Fibroblast of upper back skin (primary cell): ENCODE measurements around the gene S1PR1.
A peak's percentile ranks its signal among the peaks of the same experiment; 100 is the strongest.
"Not testable (repeated sequence)": the region's sequence is repeated elsewhere in the genome, so short reads cannot be mapped to it uniquely, and the experiment has no call there.

Source experiments
- DNase-seq: peaks from one replicate; pipeline ENCODE4 v3.0.0-alpha.2; 2013

The S1PR1 gene

DNA sequence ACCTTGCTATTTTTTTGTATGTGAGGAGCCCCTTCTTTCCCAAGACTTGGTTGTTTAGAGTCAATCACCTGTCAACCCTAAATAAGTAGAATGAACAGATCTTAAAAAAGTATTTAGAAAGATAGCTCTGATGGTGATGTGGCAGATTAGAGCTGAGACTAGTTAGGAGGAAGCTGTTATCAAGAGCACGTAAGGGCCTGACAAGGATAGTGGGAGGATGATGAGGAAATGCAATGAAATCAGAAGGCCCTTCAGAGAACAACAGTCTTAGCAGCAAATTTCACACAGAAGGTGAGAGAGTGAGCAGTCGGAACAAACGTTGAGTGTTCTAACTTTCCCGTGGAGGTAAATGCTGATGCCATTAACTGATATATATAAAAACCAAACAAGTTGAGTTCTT is 15.9 kb upstream of the S1PR1 start:
- no peak for DNase-seq

DNA sequence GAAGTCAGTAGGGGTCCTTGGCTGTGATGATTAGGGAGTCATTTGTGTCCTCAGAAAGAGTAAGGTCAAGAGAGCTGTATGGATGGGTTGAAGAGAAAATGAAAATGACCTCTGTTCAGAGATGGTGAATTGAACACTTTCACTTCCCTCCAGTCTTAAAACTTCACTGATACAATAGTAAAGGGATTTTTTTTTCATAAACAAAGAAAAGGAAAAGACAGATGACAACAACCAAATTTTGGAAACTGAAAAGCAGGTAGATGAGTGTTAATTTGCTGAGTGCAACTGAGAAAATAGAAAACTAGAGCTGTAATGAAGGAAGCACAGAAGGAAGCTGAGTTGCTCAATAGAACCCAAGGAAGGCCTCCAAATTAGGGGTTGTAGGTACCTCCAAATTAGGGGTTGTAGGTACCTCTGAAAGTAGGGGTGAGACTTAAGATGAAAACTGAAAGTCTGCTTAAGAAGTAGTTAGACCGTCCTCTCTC is 14.8 kb upstream of the S1PR1 start:
- no peak for DNase-seq

DNA sequence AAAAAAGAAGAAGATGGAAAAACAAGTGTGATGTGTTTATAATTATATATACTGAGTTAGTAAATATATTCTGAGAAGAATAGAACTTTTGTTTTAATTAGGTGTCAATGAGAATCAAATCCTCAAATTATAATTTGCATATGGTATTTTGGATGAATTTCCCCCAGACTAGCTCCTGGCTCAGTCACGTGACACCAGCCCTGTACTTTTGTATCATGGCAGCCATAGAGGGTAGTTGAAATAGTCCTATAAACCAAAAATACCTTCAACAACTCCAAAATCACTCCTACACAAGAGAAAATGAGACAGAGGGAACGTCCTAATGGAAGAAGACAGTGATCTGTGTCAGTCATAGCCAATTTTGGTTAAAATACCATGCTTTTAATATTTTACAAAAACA is 9.0 kb upstream of the S1PR1 start:
- DNase-seq = no peak

DNA sequence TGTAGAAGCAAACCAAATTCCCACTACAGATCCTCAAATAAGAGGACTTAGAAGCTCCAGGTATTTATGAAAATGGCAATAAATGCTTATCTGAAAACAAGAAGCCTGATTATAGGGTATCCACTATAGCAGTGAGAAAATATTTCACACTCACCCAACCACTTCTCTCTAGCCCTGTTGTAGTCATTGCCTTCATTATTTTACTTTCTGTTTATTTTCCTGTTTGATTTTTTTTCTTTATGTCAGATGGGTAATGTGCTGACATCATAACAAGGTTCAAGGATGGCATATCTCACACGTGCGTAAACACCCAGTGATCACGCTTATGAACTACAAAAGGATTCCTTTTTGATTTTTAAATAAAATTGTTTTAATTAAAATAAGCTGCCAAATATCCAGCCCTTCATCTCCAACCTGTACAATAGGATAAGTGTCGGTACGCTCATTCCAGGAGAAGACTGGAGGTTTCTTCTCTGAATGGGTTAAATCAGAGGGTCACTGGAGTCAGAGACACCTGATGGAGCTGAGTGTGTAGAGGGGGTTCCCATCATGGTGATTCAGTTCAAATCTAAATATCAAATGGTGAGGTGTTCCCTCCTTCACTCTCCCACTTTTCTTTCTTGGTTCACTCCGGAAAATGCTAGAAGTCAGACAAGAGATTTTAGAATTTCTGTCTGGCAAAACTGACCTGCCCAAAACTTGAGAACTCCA is 8.2 kb upstream of the S1PR1 start:
- no peak for DNase-seq

DNA sequence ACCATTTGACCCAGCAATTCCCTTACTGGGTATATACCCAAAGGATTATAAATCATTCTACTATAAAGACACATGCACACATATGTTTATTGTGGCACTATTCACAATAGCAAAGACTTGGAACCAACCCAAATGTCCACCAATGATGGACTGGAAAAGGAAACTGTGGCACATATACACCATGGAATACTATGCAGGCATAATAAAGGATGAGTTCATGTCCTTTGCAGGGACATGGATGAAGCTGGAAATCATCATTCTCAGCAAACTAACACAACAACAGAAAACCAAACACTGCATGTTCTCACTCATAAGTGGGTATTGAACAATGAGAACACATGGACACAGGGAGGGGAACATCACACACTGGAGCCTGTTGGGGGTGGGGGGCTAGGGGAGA is 4.6 kb upstream of the S1PR1 start:
- not testable (repeated sequence) for DNase-seq

DNA sequence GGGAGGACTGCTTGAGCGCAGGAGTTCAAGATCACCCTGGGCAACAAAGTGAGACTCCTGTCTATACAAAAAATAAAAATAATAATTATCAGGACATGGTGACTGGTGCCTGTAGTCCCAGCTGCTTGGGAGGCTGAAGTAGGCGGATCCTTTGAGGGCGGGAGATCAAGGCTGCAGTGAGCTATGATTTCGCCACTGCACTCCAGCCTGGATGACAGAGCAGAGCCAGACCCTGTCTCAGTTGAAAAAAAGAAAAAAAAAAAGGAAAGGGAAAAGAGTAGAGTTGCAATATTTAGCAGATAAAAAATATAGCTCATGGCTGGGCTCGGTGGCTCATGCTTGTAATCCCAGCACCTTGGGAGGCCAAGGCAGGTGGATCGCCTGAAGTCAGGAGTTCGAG is 3.3 kb upstream of the S1PR1 start:
- no peak for DNase-seq

DNA sequence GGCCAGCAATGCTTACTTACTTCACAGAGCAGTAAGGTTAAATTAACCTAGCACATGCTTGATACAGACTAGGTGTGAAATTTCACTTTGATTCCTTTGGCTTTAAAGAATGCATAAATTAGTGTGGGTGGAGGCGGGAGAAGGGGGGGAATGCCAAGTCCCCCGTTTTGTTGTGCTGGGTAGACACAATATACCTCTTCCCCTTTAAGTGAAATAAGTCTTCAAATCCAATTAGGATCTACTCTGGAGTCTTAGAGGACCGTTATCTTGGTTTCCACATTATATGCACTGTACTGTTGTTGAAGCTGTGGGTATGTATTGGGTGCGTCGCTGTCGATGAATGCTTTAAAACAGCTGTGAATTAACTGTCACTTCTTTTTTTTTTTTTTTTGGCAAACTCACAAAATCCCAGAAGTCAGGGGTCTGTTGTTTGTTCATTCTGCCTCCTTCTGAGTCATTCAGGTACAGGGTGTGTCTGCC is 1.6 kb upstream of the S1PR1 start:
- peak; percentile 7 for DNase-seq

DNA sequence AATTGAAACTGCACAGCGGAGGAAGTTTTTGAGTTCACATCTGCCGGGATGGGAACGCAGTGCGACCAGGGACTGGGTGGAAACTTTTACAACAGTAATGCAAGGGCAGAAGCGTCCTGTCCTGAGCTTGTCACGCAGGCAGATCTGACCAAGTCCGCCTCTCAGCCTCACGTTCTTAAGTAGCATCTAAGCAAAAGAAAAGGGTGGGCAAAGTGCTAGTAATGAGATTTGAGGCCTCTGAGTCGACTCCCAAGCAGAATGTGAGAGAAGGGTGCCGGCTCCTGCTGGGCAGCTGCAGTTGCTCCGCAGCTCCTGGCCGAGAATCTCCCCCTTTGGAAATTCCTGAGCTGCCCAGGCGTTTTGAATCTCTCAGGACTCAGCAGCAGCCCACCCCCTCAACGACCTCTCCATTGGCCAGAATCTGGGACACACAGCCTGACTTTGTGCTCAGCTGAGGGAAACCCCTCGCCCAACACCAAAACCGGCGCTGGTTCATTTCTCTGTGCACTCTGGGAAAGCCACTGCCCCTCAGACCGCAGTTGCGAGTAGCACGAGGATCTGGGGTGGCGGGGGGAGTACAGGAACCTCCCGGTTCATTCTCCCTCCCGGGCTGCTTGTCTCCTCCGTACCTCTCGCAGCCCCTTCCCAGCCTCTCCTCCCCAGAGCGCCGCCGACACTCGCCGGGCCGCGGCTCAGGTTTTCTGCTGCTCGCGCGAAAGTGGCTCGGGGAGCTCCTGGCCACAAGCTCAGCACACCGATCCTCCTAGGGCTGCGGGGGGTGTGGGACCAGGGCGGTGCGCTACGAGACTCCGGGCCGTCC is 913 bp upstream of the S1PR1 start:
- peak; percentile 38 for DNase-seq

DNA sequence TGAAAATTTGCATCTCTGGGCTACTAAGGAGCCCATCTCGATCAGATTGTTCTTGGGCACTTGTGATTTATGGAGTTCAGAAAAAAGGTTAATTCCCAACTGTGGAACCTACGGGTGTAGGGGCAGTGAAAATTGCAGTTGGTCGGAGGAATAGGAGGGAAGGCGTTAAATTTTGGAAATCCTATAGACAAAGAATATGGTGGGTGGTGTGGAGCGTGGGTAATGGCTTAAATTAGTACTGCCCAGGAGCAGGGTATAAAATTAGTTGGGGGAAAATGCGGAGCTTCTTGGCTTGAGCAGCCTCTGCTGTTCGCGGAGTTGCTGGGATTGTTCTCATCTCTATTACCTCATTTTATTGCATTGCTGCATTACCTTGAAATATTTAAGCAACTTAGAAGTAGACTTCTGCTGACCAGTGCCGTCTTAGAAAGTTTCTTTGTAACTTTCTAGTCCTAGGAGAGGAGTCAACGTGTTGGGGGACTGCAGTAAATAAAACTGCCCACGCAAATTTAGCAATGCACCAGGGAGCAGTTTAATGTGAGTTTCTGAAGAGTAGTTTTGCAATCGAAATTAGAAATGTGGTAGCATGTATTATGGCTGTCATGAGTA is 514 bp downstream of the S1PR1 start:
- peak; percentile 64 for DNase-seq

DNA sequence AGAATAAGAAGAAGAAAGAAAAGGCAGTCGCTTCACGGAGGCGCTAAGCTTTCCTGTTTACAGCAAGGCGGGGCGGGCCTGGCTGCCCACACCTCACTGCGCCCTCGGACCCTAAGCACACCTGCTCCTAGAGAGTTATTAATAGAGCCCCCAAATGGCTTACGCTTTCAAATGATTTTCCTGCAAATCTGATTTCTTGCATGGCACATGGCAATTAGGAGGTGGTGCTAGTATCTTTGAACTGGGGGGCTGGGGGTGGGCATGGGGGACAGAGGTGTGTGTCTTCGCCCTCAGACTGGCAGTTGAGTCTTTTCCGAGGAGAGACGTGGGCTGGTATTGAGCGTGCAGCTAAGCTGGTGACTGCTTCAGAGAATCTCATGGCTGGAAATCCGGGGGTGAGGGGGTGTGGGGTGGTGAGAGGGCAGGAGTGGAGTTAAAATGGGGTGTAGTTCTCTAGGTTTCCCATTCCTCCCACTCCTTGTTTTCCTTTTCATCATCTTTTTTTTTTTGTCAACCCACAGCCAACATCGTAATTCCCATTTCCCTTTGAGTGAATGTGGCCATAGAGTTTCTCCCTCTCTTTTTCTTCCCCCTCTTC is 1.3 kb downstream of the S1PR1 start:
- DNase-seq = no peak

DNA sequence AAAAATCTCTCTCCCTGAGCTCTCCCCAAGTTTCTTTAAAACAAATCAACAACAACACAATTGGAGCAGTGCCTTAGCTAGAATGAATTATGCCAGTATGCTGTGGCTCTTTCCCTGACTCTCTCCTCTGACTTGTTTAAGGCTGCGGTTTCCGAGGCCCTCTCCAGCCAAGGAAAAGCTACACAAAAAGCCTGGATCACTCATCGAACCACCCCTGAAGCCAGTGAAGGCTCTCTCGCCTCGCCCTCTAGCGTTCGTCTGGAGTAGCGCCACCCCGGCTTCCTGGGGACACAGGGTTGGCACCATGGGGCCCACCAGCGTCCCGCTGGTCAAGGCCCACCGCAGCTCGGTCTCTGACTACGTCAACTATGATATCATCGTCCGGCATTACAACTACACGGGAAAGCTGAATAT is 1.9 kb downstream of the S1PR1 start:
- DNase-seq = peak; percentile 92

DNA sequence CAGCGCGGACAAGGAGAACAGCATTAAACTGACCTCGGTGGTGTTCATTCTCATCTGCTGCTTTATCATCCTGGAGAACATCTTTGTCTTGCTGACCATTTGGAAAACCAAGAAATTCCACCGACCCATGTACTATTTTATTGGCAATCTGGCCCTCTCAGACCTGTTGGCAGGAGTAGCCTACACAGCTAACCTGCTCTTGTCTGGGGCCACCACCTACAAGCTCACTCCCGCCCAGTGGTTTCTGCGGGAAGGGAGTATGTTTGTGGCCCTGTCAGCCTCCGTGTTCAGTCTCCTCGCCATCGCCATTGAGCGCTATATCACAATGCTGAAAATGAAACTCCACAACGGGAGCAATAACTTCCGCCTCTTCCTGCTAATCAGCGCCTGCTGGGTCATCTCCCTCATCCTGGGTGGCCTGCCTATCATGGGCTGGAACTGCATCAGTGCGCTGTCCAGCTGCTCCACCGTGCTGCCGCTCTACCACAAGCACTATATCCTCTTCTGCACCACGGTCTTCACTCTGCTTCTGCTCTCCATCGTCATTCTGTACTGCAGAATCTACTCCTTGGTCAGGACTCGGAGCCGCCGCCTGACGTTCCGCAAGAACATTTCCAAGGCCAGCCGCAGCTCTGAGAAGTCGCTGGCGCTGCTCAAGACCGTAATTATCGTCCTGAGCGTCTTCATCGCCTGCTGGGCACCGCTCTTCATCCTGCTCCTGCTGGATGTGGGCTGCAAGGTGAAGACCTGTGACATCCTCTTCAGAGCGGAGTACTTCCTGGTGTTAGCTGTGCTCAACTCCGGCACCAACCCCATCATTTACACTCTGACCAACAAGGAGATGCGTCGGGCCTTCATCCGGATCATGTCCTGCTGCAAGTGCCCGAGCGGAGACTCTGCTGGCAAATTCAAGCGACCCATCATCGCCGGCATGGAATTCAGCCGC is 2.5 kb downstream of the S1PR1 start:
- DNase-seq = no peak

DNA sequence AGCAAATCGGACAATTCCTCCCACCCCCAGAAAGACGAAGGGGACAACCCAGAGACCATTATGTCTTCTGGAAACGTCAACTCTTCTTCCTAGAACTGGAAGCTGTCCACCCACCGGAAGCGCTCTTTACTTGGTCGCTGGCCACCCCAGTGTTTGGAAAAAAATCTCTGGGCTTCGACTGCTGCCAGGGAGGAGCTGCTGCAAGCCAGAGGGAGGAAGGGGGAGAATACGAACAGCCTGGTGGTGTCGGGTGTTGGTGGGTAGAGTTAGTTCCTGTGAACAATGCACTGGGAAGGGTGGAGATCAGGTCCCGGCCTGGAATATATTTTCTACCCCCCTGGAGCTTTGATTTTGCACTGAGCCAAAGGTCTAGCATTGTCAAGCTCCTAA is 3.2 kb downstream of the S1PR1 start:
- DNase-seq = no peak

DNA sequence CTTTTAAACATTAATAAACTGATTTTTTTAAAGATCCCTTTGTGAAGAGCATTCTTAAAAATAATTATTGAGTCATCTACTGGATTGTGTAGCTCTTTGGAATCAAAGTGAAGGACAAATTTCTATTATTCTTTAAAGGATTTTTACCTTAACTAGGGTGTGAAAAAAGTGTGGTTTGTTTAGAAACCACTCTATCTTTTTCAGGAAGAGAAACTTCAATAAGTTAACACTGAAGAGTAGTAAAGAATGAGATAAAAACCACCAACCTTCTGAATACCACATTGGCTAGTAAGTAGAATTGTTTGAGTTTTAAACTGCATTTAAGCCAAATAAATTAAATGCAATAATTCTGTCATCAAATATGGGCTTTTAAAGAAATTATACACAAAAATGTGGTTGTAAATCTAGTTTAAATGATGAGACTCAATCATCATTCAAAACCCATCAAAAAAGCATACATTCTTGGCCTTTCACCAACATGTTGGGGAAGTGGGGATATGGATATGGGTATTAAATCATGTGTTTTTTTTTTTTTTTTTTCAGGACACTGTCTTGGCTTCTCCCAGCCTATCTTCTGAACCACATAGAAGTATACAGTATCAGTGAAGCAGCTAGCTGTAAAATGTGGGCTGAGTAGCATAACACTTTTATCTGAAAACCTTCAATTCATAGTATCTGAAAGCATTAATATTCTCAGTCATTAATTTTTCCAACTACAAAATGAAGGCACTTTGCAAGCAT is 4.8 kb downstream of the S1PR1 start:
- DNase-seq = peak; percentile 90

DNA sequence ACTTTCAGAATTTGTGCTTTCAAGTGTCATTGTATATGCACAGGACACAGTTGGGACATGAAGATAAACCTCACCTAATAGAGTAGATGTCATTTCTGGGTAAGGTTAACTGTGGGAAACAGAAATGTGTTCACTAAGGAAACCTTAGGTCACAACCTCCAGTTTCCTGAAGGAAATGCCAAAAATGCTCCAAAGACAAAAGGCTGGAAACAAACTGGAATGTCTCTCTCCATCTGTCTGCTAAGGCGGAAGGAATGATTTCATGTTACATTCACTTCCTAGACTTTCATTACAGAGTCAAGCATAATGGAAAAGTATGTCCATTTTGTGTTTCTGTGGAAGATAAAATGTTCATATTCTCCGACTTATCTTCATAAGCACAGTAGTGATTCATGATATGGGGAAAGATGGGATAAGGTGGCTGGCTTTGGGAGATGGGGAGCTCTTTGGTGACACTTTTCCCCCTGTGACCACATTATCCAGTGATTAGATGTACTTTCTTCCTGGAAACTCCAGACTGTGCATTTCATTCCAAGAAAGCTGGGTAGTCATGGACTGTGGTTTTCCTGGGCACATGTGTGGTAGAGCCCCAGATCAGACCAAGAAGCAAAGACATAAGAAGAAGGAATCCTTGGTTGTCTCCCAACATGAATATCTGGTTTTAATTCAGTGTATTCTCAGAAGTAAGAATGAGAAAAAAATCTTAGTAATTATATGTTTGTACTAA is 5.7 kb downstream of the S1PR1 start:
- DNase-seq = no peak

DNA sequence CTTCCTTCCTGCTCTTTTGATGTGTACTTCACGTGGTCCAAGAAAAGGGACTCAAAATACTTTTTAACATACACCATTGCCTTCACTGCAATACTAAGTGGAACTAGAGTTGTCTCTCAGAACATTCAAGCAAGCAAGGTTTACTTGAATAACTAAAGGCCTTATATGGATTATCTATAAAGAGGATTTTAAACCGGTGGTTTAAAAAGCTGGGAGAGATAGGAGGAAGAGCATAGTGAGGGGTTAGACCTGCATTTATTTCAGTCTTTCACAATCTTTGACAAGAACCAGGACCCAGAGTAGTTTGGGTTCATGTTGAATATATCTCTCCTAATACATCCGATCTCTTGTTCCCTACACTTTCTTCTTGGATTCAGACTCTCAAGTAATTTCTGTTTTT is 6.9 kb downstream of the S1PR1 start:
- DNase-seq = no peak

DNA sequence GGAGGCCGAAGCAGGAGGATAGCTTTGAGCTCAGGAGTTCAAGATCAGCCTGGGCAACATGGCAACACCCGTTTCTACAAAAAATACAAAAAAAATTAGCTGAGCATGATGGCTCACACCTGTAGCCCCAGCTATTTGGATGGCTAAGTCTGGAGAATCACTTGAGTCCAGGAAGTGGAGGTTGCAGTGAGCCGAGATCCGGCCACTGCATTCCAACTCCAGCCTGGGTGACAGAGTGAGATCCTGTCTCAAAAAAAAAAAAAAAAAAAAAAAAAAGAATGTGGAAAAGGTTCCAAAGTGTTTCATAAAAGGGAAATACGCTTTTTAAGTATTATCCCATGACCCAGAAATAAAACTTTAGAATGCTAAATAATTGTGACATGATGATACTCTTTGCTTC is 8.0 kb downstream of the S1PR1 start:
- DNase-seq = no peak

DNA sequence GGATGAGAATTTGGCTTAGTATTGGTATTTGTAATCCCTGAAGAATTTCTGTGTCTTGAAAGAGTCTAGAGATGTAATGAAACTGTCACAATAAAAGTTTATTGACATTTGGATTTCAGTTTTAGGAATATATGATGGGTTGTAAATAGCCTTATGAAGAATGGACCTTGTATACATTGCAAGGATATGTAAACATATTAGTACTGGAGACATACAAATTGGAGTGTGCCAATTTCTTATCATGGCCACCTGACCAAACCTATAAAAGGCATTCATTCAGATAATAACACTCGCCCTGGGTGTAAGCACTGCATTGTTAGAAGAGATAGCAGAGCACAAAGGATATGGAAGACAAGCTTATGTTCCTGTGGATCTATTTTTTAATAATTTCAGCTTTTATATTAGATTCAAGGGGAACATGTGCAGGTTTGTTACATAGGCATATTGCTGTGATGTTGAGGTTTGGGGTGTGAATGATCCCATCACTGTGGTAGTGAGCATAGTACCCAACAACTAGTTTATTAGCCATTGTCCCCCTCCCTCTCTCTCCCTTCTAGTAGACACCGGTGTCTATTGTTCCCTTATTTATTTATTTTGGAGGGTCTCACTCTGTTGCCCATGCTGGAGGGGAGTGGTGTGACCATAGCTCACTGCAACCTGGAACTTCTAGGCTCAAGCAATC is 8.6 kb downstream of the S1PR1 start:
- DNase-seq = no peak

DNA sequence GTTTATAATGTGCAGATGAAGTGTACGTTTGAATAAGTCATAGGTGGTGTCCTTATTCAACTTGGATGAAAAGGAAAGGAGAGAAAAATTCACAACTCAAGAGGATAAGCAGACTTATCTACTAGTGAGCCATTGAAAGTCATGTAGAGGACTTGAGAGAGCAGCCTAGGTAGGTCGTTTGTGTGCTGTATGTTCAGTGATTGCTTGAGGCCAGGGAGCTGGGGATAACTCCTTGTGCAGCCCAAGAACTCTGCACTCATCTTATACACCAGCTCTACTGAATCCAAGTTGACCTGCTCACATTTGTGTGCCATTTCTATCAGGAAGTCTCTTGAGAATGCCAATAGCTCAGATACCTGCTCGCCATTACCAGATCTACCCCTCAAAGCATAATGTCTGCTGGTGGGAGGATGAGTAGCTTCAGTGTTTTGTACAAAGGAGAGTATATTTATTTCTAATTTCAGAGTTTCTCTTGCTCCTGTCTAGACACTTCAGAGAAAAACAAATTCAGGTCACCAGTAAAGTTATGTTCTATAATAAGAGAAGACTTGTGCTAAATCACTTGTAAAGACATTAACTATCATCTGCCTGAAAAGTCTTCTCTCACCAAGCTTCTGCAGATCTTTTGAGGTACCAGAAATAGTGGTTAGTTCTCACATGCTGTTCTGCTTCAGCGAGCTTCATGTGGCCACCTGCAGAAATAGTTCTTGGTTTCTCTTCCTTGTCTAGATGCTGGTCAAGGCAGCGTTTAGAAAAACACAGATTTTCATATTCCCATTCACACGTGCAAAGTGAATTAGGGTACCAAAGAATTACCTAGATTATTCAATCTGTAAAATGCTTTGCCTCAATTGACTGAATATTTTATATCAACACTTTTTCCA is 10.8 kb downstream of the S1PR1 start:
- no peak for DNase-seq
